Left renal cortex interstitium (tissue), 4 donors: ENCODE data around the gene CNOT1. TPM values are rescaled to one million over a fixed set of nuclear protein-coding genes. Genes with fewer than 3 reads are reported as not detected.
A peak's percentile ranks its signal among the peaks of the same experiment; 100 is the strongest.

Source experiments
- DNase-seq, 4 donors: peaks; one replicate each; pipeline ENCODE4 v3.0.0-alpha.2; 2013; ENCODE audit warnings: low read depth in 4 of 4, low spot score in 2 of 4, missing footprints in 1 of 4
- polyA plus RNA-seq, 4 donors: library from polyadenylated mRNA; unstranded; fragments of 120-200 nt; gene quantifications; one replicate each; pipeline ENCODE4 v1.2.1, GENCODE V29; 2013; ENCODE audit not compliant: insufficient read length in 4 of 4

The CNOT1 gene
- polyA plus RNA-seq, 4 donors: 144 to 203 (median 194) TPM

DNA sequence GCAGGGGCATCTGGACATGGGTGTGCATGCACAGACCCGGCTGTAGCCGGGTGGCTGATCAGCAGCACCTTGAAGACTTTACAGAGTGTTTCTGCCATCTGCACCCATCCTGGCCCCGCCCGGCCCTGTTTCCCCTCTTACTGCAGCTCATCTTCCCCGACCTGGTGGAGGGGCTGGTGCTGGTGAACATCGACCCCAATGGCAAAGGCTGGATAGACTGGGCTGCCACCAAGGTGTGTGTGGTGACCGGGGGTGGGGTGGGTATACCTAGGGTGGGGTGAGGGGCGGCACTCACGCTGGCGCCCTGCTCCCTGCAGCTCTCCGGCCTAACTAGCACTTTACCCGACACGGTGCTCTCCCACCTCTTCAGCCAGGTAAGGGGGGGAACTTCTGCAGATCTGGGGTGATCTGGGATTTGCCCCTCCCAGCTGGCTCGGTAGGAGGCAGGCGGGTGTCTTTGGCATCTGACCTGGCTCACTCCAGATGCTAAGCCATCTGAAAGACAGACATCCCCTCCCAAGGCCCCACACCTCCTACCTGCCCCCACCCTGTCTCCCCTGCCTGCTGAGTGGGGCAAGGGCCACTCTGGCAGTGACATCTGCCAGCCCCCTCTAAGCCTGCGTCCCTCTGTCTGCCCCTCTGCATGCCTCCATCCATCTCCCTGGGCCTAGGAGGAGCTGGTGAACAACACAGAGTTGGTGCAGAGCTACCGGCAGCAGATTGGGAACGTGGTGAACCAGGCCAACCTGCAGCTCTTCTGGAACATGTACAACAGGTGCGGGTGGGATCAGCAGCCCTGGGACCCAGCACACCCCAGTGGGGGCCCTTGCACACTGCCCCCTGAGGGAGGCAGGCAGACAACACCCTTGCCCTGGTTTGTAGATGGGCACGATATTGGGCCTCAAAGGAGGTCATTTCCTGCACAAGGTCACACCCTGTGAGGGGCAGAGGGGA, 123.1 kb downstream of the CNOT1 start:
- DNase-seq: no peak

DNA sequence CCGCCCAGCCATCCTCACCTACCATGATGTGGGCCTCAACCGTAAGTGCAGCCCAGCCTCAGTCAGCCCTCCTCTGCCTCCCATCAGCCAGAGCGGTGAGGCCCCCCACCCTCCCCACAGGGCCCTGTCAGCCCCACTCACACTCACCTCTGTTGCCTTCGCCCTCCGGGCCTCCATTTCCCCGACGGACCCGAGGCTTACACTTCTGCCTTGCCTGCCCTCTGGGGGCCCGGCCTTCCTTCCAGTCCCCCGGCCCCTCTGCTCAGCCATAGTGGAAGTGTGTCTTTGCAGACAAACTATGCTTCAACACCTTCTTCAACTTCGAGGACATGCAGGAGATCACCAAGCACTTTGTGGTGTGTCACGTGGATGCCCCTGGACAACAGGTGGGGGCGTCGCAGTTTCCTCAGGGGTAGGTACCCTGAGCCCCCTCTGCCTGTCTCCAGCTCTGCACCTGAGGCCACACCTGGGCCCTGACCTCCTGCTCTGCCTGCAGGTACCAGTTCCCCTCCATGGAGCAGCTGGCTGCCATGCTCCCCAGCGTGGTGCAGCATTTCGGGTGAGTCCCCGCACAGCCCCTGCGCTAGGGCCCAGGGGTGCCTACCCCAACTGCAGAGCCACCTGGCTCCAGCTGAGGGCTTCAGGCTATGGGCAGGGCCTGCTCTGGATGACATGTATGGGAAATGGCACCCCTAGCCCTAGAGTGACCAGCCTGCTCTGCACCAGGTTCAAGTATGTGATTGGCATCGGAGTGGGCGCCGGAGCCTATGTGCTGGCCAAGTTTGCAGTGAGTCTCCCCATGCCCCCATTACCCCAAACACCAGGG, 125.5 kb downstream of the CNOT1 start:
- DNase-seq: no peak

DNA sequence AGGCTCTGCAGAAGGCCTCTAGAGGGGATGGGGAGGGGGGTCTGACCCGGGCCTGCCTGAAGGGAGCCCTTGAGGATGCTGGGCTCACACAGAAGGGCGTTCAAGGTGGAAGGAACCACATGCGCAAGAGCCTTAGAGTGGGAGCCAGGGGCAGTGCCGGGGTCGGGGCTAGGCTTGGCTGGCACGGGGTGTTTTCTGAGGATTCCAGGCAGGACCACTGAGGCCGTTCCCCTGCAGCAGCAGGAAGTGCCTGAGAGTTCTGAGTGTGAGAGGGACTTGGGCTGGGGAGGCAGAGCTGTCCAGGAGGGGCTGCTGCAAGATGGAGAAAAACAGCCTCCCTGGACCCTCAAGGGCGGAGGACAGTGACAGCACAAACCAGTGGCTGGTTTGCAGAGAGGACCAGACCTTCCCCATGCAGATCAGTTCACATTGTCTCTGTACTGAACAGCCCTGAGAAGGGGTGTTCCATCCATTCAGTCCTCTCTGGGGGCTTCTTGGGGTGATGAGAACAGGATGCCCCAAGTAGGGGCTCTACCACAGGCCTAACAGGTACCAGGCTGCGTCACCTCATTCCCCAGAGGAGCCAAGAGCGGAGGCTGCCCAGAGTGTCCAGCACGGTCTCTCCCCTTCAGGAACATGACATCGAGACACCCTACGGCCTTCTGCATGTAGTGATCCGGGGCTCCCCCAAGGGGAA, 126.3 kb downstream of the CNOT1 start:
- no peak for DNase-seq

DNA sequence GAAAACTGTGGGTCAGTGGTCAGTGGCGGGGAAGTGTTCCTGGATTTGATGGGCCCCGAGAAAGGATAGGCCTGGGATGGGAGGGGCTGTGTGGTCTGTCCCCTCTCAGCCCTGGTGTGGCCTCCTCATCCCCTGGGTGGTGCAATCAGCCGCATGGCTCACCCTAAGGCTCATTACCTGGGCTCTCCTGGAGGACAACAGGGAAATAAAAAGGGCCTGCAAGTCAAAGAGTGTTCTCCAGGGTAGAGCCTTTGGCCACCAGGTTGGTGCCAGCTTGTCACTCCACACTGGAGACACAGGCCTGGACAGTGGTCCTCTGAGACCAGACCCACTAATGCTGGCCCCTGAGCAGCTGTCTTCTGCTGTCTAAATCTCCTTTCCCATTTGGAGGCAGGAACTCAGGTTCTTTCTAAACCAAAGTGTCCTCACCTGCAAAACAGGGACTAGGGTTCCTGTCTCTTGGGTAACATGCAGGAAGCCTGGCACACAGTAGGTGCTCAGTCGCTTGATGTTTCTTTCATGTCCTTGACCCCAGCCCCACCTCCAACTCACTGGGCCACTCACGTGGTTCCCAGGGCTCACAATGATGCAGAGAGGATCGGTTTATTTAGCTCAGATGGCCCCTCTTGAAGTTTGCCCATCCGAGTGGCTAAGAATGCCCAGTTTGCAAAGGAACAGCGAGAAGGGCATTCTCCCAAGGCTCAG, 127.3 kb downstream of the CNOT1 start:
- DNase-seq: no peak

DNA sequence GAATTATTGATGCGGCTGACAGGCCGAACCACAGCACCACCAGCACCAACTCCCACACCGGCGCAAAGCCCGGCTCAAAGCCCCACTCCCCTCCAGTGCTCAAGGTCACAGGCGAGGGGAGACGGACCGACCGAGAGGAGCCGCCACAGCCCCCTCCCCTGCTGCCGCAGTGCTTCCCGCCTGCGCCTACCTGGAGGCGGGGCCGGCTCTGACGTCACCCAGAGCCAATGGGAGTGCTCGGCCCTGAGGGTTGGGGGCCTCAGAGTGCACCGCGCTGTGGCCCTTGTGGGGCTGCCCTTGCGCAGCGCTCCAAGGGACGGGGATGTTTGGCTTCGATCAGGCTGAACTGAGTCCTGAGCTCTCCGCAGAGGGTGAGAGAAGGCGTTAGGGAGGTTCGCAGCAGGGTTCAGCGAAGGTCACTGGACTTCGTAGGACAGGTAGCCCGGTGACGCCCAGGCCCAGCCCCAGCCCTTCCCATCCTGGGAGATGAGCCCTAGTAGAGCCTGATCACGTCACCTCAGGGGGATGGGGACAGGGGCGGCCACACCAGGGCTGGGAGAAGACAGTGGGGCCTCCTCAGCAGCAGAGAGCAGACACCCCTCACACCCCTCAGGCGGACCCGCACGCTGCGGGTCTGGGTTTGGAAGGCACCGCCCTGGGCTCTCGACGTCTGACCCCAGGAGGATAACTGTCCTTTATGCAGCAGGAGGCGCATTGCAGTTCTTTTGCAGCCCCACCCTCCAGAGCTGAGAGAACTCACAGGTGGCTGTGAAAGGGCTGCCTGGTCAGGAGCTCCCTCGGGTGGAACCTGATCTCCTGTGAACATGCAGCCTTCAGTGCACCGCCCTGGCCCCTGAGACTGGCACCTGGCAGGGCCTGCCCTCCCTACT, 128.1 kb downstream of the CNOT1 start:
- peak in 1 of 4 donors; percentile 56 for DNase-seq

DNA sequence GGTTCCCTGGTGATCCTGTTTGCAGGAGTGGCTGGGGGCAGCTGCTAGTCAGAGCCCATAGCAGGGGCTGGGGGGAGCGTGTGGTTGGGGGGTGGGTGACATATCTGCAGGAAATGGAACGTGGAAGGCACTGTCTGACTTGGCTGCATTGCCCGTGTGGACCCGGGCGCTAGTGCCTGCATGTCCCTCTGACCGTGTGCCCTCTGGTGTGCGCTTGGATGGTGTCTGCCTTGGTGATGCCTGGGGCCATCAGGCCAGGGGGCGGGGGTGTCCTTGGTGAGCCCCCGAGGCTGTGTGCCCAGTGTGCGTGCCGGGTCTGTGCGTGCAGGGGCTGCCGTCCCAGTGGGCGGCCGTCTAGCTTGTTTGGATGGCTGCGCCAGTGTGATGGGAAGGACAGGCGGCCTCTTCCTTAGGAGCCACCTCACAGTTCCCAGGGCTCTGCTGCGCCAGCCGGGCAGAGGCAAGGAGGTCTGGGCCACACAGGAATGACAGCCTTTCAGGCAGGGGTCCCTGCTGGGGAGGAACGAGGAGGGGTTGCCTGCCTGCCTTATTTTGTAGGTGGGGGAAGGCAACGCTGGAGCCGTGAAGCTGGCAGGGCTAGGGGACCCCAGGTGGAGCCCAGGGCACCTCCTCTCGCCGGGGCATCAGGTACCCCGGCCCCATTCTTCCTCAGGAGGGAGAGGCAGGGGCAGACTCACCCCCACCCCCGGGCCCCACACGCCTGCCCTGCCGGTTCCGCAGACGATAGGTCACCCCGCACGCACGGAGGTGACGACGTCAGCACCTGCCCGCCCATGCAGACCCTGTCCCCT, 129.0 kb downstream of the CNOT1 start:
- DNase-seq: no peak

DNA sequence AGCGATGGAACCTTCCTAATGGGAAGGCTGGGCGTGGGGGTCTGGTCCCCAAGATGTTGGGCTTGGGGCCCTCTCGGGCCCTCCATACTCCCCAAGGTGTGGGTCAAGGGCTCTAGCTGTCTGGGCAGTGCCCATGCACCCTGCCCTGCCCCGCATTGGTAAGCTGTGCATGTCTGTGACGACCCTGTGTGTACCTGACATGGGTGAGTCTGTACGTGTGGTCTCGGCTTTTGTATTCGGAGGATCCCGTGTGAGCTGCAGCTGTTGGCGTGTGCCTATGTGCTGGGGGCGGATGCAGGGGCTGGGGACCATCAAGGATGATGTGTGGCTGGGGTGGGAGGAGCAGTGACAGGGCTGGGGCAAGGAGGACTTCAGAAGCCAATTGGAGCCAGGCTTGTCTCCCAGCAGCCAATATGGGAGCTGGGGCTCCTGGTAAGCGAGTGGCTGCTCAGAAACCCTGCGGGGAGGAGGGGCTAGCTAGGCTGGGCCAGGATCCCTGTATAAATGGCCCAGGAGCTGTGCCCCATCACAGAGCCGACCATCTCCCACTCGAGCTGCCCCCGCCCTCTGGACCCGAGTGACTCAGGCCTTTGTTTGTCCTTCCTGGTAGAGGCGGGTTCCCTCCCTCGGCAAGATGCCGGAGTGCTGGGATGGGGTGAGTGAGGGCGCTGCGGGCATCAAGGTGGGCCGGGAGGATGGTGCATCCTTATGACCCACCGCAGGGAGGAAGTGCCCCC, 129.8 kb downstream of the CNOT1 start, which contains the start of gene NDRG4:
TSS of gene NDRG4 (plus strand) at position 529 of the 737 bp plus-strand sequence. CDS start at position 635, 106 bp downstream.
- peak in 1 of 4 donors; percentile 83 for DNase-seq

DNA sequence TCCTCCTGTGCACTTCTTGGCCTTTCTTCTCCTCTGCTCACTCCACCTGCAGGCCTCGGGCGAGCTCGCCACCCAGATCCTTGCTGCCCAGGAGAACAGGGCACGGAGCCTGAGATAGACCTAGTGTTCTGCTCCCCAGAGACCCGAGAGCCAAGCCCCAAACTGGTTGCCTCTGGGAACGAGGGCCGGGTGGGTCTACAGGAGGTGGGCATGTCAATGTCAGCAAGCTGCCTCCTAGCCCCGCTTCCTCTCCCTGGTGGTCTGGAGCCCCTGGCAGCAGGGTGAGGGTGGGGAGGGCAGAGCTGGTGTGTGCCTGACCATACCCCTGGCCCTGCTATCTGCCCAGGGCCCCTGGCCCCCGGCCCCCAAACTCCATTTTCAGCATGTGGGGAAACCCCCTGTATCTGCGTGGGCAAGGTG, 130.5 kb downstream of the CNOT1 start:
- no peak for DNase-seq

DNA sequence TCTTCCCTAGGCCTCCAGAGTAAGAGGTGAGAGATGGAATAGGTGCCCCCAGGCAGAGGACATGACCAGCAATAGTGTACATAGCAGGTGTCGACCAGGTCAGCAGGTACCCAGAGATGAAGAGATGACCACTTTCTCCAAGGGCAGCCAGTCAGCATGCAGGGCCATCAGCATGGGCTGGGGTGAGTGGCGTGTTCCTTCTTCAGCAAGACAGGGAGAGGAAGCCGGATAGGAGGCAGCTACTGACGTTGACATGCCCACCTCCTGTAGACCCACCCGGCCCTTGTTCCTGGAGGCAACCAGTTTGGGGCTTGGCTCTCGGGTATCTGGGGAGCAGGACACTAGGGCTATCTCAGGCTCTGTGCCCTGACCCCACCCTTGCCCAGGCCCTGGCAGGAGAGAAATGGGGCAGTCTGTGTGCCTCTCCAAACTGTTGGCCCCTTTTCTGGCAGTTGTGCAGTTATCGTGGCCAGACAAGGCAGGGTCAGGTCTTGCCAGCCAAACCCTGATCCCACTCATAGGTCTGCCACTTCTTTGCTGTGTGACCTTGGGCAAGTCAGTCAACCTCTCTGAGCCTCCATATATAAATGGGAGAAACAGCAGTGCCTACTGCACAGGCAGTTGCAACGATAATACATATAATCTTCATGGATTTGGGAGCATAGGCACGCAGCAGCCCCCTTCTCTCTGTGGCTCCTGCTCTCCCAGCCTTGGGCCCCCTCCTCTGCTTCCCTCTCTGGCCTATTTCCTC, 131.1 kb downstream of the CNOT1 start:
- DNase-seq: no peak

DNA sequence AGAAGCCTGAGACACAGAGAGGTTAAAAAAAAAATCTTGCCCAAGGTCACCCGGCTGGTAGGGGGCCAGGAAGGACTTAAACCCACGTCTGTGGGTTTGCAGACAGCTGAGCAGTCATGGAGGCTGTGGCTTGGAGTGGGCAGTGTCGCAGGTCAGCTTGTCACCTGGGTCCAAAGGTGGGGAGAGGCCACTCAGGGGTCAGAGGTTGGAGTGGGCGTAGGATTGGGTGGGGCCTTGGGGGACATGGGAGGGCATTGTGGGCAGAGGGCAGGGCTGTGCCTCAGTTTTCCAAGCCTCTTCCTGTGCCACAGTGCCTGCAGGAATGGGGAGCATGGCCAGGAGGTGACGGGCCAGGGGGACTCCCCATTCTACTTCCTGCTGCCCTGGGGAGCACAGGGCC, 131.7 kb downstream of the CNOT1 start:
- no peak for DNase-seq

DNA sequence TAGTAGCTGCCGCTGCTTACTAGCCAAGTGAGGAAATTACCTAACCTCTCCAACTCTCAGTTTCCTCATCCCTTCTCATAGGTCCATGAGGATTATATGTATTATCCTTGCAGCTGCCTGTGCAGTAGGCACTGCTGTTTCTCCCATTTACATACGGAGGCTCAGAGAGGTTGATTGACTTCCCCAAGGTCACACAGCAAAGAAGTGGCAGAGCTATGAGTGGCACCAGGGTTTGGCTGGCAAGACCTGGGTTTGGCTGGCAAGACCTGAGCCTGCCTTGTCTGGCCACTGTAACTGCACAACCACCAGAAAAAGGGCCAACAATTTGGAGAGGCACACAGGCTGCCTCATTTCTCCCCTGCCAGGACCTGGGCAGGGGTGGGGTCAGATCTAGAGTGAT, 132.2 kb downstream of the CNOT1 start:
- DNase-seq: no peak

DNA sequence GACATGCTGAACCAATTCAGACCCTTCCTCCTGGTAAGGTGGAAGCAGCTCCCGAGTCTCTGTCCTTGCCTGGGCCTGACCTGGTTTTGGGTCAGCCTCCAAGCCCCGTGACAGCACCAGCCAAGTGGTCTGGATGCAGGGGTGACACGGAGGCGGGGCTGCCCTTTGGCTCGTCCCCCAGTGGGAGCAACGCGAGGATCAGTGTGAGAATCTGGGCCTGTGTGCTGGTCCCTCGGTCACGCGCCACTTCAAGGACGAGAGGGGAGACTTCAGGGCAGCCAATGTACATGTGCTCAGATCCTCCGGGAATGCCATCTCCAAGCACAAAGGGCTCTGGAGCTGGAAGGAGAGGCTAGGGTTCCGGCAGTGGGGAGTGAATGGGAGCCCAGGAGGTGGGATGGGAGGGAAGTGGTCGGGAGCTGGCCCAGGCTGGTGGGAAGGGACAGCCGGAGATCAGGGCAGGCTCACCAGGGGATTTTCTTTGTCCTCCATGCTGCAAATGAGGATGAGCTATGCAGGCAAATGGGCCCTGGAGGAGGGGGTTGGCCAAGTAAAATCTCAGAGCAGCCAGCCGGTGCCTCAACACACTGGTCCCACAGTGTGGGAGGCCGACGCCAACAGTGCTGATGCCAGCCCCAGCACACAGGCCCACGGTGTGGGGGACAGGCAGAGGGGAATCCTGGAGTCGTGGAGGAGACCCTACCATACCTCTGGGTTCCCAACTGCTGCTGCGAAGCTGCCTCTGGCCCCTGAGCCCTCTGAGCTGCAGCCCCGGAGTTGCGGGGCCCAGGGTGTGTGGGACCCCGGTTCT, 133.9 kb downstream of the CNOT1 start:
- DNase-seq: no peak

DNA sequence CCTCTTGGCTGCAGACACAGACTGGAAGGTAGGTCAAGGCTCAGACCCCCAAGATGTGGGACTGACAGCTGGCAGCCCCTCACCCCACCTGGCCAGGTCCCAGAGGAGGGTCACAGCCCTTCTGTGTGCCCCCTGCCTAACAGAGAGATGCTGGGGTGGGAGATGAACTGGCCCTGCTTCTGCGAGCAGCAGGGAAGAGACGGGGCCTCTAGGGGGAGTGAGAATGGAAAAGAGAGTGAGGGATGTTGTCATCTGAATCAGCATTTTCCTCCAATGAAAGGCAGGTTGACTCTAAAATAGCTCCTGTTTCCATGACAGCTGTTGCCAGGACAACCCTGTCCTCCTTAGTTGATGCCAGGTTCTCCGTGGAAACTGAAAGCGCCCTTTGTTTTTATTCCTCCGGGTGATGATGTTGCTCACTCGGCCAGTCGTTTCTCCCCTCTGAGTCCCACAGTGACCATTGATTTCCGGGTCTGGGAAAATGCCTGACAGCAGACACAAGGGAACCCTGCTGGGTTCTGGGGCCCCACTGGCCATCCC, 134.6 kb downstream of the CNOT1 start:
- peak in 3 of 4 donors; percentile 64 to 89 (median 77) for DNase-seq

DNA sequence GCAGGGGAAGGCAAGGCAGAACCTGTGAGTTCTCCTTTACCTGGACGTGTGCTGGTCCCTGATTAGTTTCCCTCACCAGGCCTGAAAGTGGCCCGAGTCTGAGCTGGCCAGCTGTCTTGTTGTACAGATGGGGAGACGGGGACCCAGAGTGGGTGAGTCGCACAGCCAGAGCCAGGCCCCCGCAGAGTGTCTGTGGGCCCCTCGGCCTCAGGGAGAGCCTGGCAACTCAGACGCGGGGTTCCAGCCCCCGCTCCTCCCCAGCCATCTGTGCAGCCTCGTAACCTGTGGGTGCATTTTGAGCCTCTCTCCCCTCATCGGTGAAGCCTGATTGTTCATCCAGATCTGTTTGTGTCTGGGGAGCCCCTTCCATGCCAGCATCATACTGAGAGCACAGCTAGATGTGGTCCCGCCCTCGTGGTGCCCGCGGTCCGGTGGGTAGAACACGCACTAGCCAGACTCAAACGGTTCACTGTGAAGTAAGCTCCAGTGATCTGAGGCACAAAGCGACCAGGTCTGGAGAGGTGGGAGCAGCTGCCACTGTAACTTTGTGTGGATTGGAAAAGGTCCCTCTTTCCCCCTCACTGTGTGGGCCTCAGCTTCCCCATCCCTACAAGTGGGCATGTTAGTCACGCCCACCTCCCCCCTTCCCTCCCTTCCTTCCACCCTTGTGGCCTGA, 135.7 kb downstream of the CNOT1 start:
- no peak for DNase-seq

DNA sequence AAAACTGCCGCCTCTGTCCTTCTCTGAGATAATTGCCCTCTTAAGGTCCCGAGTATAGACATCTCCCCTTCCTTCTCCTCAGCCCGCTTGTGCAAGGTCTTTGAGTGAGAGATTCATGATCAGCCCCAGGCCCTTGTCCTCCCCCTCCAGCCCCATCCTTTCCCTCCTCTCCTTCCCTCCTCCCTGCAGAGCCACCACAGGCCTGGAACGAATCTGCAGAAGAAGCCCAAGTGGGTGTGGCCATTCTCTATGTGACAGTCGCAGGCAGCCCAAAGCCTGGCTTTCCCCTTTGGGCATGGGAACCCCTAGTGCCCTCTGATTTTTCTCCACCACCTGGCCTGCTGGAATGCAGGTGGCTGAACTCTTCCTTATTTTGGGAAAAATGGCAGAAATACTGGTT, 136.9 kb downstream of the CNOT1 start:
- DNase-seq: no peak
